ENCODE data around the gene DPF1. TPM values are rescaled to one million over a fixed set of nuclear protein-coding genes. Genes with fewer than 3 reads are reported as not detected.

Gene DPF1
- total RNA-seq, 1 donor from 2014 or later = 1.5 TPM

GRCh38 chr19:38201731-38202130 lies 22.3 kb downstream of the DPF1 start:
- H3K4me3 ChIP-seq (ENCODE audit: low read depth, low read length) = no peak overlapping the region
- peaks cover 2% of the 10 kb centered on the region for H3K36me3 ChIP-seq (ENCODE audit: control insufficient read depth, insufficient read depth, low read length)
- TF ChIP-seq CTCF (IDR thresholded peaks at IDR 0.05; ENCODE audit: insufficient read depth, low read length, poor library complexity, severe bottlenecking) = no peak
- no peak for DNase-seq (ENCODE audit: low read depth)
- no peaks in the 10 kb centered on the region for H3K27me3 ChIP-seq (ENCODE audit: control insufficient read depth, insufficient read depth, low read length)

GRCh38 chr19:38199340-38199739 lies 24.7 kb downstream of the DPF1 start:
- Histone ChIP-seq H3K36me3 (ENCODE audit: control insufficient read depth, insufficient read depth, low read length) (no peaks in the 10 kb centered on the region), H3K4me3 (ENCODE audit: low read depth, low read length) (no peak overlapping the region), H3K27me3 (ENCODE audit: control insufficient read depth, insufficient read depth, low read length) (no peaks in the 10 kb centered on the region)
- no peak for DNase-seq (ENCODE audit: low read depth)
- TF ChIP-seq CTCF (IDR thresholded peaks at IDR 0.05; ENCODE audit: insufficient read depth, low read length, poor library complexity, severe bottlenecking) = no peak

- Histone ChIP-seq H3K36me3 (ENCODE audit: control insufficient read depth, insufficient read depth, low read length) (no peaks in the 10 kb centered on the region), H3K4me3 (ENCODE audit: low read depth, low read length) (no peak overlapping the region), H3K27me3 (ENCODE audit: control insufficient read depth, insufficient read depth, low read length) (no peaks in the 10 kb centered on the region)
- TF ChIP-seq CTCF (IDR thresholded peaks at IDR 0.05; ENCODE audit: insufficient read depth, low read length, poor library complexity, severe bottlenecking) = no peak
- DNase-seq (ENCODE audit: low read depth) = no peak
Observed at GRCh38 chr19:38197937-38198704, 25.9 kb downstream of the DPF1 start.

GRCh38 chr19:38196948-38197656 lies 26.9 kb downstream of the DPF1 start:
- H3K4me3 ChIP-seq (ENCODE audit: low read depth, low read length) = no peak overlapping the region
- no peak for TF ChIP-seq CTCF (IDR thresholded peaks at IDR 0.05; ENCODE audit: insufficient read depth, low read length, poor library complexity, severe bottlenecking)
- DNase-seq (ENCODE audit: low read depth) = no peak
- H3K27me3 ChIP-seq (ENCODE audit: control insufficient read depth, insufficient read depth, low read length) = no peaks in the 10 kb centered on the region
- H3K36me3 ChIP-seq (ENCODE audit: control insufficient read depth, insufficient read depth, low read length) = no peaks in the 10 kb centered on the region

- H3K36me3 ChIP-seq (ENCODE audit: control insufficient read depth, insufficient read depth, low read length) = no peaks in the 10 kb centered on the region
- TF ChIP-seq CTCF (IDR thresholded peaks at IDR 0.05; ENCODE audit: insufficient read depth, low read length, poor library complexity, severe bottlenecking) = no peak
- no peak for DNase-seq (ENCODE audit: low read depth)
- no peak overlapping the region for H3K4me3 ChIP-seq (ENCODE audit: low read depth, low read length)
- H3K27me3 ChIP-seq (ENCODE audit: control insufficient read depth, insufficient read depth, low read length) = no peaks in the 10 kb centered on the region
Observed at GRCh38 chr19:38196245-38196837, 27.7 kb downstream of the DPF1 start.
